Activated T-helper 9 cell treated with anti-CD3 and anti-CD28 coated beads, Interleukin-2, amount 50 U/mL, for 16 hours (primary cell): Measurements from ENCODE around the gene VAMP5.
"Not testable (repeated sequence)": the region's sequence is repeated elsewhere in the genome, so short reads cannot be mapped to it uniquely, and the experiment has no call there.

ENCODE experiments used
- DNase-seq: peaks from one replicate; pipeline ENCODE4 v3.0.0-alpha.2; 2020; ENCODE audit warnings: low read depth

The VAMP5 gene

GRCh38 chr2:85584354-85584856 lies at the start of gene VAMP5:
VAMP5 (plus strand) TSS chr2:85584431; CDS start chr2:85584491, 60 bp downstream.
- DNase-seq: no peak

GRCh38 chr2:85534881-85535280 lies 49.4 kb upstream of the VAMP5 start:
- DNase-seq: no peak

GRCh38 chr2:85536479-85536878 lies 47.8 kb upstream of the VAMP5 start:
- no peak for DNase-seq

- DNase-seq: peak; percentile 20
Measured at GRCh38 chr2:85537600-85538506, 46.4 kb upstream of the VAMP5 start.

- peak; percentile 85 for DNase-seq
Measured at GRCh38 chr2:85538507-85539360, 45.5 kb upstream of the VAMP5 start, which contains the start of gene MAT2A. MAT2A (plus strand) TSS chr2:85539168; CDS start chr2:85539288, 120 bp downstream.

- DNase-seq: peak; percentile 69
Measured at GRCh38 chr2:85539361-85540132, 44.7 kb upstream of the VAMP5 start.

GRCh38 chr2:85540133-85540648 lies 44.0 kb upstream of the VAMP5 start:
- no peak for DNase-seq

- no peak for DNase-seq
Measured at GRCh38 chr2:85541262-85541661, 43.0 kb upstream of the VAMP5 start.

- DNase-seq: no peak
Measured at GRCh38 chr2:85541753-85542457, 42.3 kb upstream of the VAMP5 start.

GRCh38 chr2:85542777-85543176 lies 41.5 kb upstream of the VAMP5 start:
- no peak for DNase-seq

GRCh38 chr2:85544254-85544691 lies 40.0 kb upstream of the VAMP5 start:
- DNase-seq: not testable (repeated sequence)

GRCh38 chr2:85544915-85545779 lies 39.1 kb upstream of the VAMP5 start:
- DNase-seq: not testable (repeated sequence)

- DNase-seq: no peak
Measured at GRCh38 chr2:85545780-85546240, 38.4 kb upstream of the VAMP5 start.

GRCh38 chr2:85547089-85547858 lies 37.0 kb upstream of the VAMP5 start:
- no peak for DNase-seq

GRCh38 chr2:85547859-85548607 lies 36.2 kb upstream of the VAMP5 start:
- no peak for DNase-seq

- DNase-seq: no peak
Measured at GRCh38 chr2:85548608-85548900, 35.7 kb upstream of the VAMP5 start.

GRCh38 chr2:85549095-85549494 lies 35.1 kb upstream of the VAMP5 start:
- DNase-seq: no peak

GRCh38 chr2:85549826-85550225 lies 34.4 kb upstream of the VAMP5 start:
- DNase-seq: no peak
